Mucosa of descending colon (tissue), 3 donors: ENCODE data around the gene SCN8A. TPM values are rescaled to one million over a fixed set of nuclear protein-coding genes. Genes with fewer than 3 reads are reported as not detected.
"Not testable (repeated sequence)": the region's sequence is repeated elsewhere in the genome, so short reads cannot be mapped to it uniquely, and the experiment has no call there.

Experiments used
- ATAC-seq: fragments of 200-7000 bp; cut with Tn5 transposase; one replicate; pipeline ENCODE4 v1.9.1; 2020; ENCODE audit warnings: mild to moderate bottlenecking, moderate library complexity
- DNase-seq, 3 donors: peaks; one replicate each; pipeline ENCODE4 v3.0.0-alpha.2; 2020
- H3K36me3 ChIP-seq: fragments of 200-600 bp; one replicate; pipeline ENCODE4 v1.8.0; 2021; ENCODE audit warnings: low read depth, mild to moderate bottlenecking
- H3K4me1 ChIP-seq: fragments of 200-600 bp; one replicate; pipeline ENCODE4 v1.8.0; 2021; ENCODE audit warnings: low read depth, mild to moderate bottlenecking
- H3K4me3 ChIP-seq: fragments of 200-600 bp; one replicate; pipeline ENCODE4 v1.8.0; 2021; ENCODE audit warnings: mild to moderate bottlenecking
- H3K9me3 ChIP-seq: fragments of 200-600 bp; one replicate; pipeline ENCODE4 v1.8.0; 2021; ENCODE audit warnings: mild to moderate bottlenecking
- intact Hi-C, 2 donors: fragments of 100-400 bp; cut with DNase I in 1 of 2; cut with micrococcal nuclease in 1 of 2; formaldehyde crosslinking; loops; one replicate each; pipeline versions ENCODE4 v1.11.0 to v1.11.1; 2022; cut with DNase I, micrococcal nuclease
- total RNA-seq, 3 donors: library from RNA; stranded (reverse); fragmentation: NEBNext Ultra II Directional in 2 of 3; extraction: Animal tissue kit (Norgen Biotek cat#: 25700) in 2 of 3; gene quantifications; one replicate each; pipeline versions ENCODE4 v1.2.1 to v1.2.4, GENCODE V29; 2021 to 2023
- TF ChIP-seq, protein P1 (sequence below): fragments of 200-600 bp; IDR thresholded peaks from one replicate; pipeline ENCODE4 v1.8.0; 2022; ENCODE audit warnings: antibody characterized with exemption, mild to moderate bottlenecking
- donor health status: DM: no; HTN: no; CAD: no; lungs with moderate emphysema.
- donor health status: DM: no; HTN: no; CAD: no.
- donor health status: DM: no; HTN: yes; CAD: no.

The SCN8A gene
- total RNA-seq, 3 donors from 2014 or later: 2.7 to 5.2 (median 3.6) TPM

DNA sequence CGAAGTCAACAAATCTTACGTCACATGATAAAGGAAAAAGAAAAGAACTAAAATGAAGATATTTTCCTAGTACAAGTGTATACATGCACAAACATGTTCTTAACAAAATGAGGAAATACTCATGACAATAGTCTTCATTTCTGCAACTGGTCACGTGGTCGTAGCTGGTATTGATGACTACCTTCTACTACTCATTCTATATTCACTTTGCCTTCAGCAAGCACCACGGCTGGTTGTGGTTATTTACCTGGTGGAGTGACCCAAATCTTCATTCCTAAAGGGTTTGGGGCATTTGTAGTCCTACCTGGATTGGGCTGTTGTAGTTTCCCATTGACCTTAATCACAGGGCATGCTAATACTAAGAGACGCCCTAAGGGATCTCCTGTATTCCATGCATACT lies 206.3 kb downstream of the SCN8A start:
- ATAC-seq (no peak), DNase-seq (no peak)
- intact Hi-C loops: no loop called here
- no peaks in the 10 kb centered on the region for H3K36me3 ChIP-seq
- no peaks in the 10 kb centered on the region for H3K4me1 ChIP-seq
- TF ChIP-seq, protein P1, sequence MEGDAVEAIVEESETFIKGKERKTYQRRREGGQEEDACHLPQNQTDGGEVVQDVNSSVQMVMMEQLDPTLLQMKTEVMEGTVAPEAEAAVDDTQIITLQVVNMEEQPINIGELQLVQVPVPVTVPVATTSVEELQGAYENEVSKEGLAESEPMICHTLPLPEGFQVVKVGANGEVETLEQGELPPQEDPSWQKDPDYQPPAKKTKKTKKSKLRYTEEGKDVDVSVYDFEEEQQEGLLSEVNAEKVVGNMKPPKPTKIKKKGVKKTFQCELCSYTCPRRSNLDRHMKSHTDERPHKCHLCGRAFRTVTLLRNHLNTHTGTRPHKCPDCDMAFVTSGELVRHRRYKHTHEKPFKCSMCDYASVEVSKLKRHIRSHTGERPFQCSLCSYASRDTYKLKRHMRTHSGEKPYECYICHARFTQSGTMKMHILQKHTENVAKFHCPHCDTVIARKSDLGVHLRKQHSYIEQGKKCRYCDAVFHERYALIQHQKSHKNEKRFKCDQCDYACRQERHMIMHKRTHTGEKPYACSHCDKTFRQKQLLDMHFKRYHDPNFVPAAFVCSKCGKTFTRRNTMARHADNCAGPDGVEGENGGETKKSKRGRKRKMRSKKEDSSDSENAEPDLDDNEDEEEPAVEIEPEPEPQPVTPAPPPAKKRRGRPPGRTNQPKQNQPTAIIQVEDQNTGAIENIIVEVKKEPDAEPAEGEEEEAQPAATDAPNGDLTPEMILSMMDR: no peak
- no peaks in the 10 kb centered on the region for H3K9me3 ChIP-seq
- H3K4me3 ChIP-seq: no peak overlapping the region

DNA sequence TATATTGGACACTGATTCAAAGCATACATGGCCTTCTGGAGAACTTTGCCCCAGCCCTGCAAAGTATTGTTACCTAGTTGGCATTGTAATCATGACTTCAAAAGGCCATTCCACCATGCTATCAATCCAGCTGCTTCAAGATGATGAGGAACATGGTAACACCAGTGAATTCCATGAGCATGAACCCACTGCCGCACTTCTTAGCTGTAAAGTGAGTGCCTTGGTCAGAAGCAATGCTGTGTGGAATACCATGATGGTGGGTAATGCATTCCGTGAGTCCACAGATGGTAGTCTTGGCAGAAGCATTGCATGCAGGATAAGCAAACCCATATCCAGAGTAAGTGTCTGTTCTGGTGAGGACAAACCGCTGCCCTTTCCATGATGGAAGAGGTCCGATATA lies 207.0 kb downstream of the SCN8A start:
- H3K4me1 ChIP-seq, ATAC-seq, H3K36me3 ChIP-seq, H3K4me3 ChIP-seq, H3K9me3 ChIP-seq, DNase-seq, intact Hi-C loops: not testable (repeated sequence)

DNA sequence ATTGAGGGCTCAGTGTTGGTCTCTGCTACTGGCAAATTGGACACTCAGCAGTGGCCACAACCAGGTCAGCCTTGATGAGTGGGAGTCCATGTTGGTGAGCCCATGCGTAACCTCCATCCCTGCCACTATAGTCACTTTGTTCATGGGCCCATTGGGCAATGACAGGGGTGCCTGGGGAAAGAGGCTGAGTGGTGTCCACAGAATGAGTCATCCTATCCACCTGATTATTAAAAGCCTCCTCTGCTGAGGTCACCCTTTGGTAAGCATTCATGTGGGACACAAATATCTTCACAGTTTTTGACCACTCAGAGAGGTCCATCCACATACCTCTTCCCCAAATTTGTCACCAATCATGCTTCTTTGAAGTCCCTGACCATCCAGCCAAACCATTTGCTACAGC lies 207.5 kb downstream of the SCN8A start:
- no peak for ATAC-seq
- intact Hi-C loops: no loop called here

DNA sequence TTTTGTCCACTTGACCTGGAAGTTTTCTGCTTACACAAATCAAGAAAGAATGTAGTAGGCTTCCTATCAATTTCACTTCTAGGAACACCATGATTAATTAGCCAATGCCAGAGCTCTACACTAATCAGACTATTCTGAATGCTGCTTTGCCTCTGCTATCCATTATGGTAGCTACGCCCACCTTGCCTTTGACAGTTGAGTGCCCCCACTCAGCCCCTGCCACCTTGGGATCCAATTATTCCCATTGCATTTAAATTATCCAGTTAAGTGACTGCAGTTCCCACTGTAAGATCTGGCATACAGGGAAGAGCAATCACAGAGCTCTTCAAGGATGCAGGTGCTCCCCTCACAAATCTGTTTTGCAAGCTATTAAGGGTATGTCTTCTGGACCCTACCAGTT lies 210.0 kb downstream of the SCN8A start:
- H3K9me3 ChIP-seq: no peaks in the 10 kb centered on the region
- ATAC-seq: no peak
- no peaks in the 10 kb centered on the region for H3K4me1 ChIP-seq
- intact Hi-C loops: no loop called here
- H3K36me3 ChIP-seq: no peaks in the 10 kb centered on the region
- H3K4me3 ChIP-seq: no peak overlapping the region
- no peak for DNase-seq
- TF ChIP-seq, protein P1: no peak

More for the DNA sequence above, 207.5 kb downstream of the SCN8A start:
- Histone ChIP-seq H3K9me3 (no peaks in the 10 kb centered on the region), H3K36me3 (no peaks in the 10 kb centered on the region), H3K4me1 (no peaks in the 10 kb centered on the region), H3K4me3 (no peak overlapping the region)
- no peak for DNase-seq
- TF ChIP-seq, protein P1: no peak

DNA sequence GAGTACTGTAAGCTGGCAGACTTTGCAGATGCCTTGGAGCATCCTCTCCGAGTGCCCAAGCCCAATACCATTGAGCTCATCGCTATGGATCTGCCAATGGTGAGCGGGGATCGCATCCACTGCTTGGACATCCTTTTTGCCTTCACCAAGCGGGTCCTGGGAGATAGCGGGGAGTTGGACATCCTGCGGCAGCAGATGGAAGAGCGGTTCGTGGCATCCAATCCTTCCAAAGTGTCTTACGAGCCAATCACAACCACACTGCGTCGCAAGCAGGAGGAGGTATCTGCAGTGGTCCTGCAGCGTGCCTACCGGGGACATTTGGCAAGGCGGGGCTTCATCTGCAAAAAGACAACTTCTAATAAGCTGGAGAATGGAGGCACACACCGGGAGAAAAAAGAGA lies 215.9 kb downstream of the SCN8A start:
- H3K4me3 ChIP-seq: no peak overlapping the region
- H3K9me3 ChIP-seq: no peaks in the 10 kb centered on the region
- intact Hi-C loops: no loop called here
- no peaks in the 10 kb centered on the region for H3K4me1 ChIP-seq
- TF ChIP-seq, protein P1: no peak
- ATAC-seq: no peak
- no peaks in the 10 kb centered on the region for H3K36me3 ChIP-seq
- DNase-seq: no peak

DNA sequence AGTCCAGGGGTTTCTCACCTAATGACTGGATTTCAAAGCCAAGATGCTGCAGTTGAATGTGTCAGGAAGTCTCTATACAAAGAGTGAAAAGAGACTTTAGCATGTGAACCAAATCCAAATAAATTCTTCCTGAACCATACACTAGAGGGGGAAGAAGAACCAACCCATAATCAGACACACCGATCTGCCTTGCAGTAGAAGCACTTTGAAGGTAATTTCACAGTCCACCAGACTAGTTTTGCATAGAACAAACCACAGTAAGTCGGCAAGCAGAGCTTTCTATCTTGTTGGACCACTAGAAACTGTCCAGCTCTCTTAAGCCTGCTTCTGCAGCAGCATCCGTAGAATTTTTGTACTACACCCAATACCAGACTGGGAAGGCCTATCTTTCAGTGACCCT lies 218.2 kb downstream of the SCN8A start:
- Histone ChIP-seq H3K4me1 (no peaks in the 10 kb centered on the region), H3K9me3 (no peaks in the 10 kb centered on the region), H3K4me3 (no peak overlapping the region), H3K36me3 (no peaks in the 10 kb centered on the region)
- ATAC-seq: no peak
- TF ChIP-seq, protein P1: no peak
- DNase-seq: no peak
- intact Hi-C loops: no loop called here
